ENCODE measurements around the gene NDUFS7.

NDUFS7 gene

GRCh38 chr19:1401138-1401888 lies 17.6 kb downstream of the NDUFS7 start, which contains the start of gene GAMT:
TSS of gene GAMT (minus strand) at chr19:1401542. CDS start at chr19:1401476, 66 bp downstream.
- DNase-seq (ENCODE audit: low read depth), result no peak

GRCh38 chr19:1401889-1402217 lies 18.1 kb downstream of the NDUFS7 start:
- DNase-seq (ENCODE audit: low read depth), result no peak

GRCh38 chr19:1402411-1403070 lies 18.8 kb downstream of the NDUFS7 start:
- no peak for DNase-seq (ENCODE audit: low read depth)

- DNase-seq (ENCODE audit: low read depth), result peak; percentile 96
Measured at GRCh38 chr19:1406774-1407527, 23.2 kb downstream of the NDUFS7 start.

GRCh38 chr19:1407528-1408299 lies 24.0 kb downstream of the NDUFS7 start, which contains the start of gene DAZAP1:
TSS of gene DAZAP1 (plus strand) at chr19:1407586. CDS start at chr19:1407774, 188 bp downstream.
- no peak for DNase-seq (ENCODE audit: low read depth)

- DNase-seq (ENCODE audit: low read depth), result no peak
Measured at GRCh38 chr19:1408300-1409203, 24.8 kb downstream of the NDUFS7 start.

GRCh38 chr19:1409204-1410005 lies 25.7 kb downstream of the NDUFS7 start:
- no peak for DNase-seq (ENCODE audit: low read depth)

- DNase-seq (ENCODE audit: low read depth), result no peak
Measured at GRCh38 chr19:1410136-1410786, 26.6 kb downstream of the NDUFS7 start.

GRCh38 chr19:1410789-1411188 lies 27.1 kb downstream of the NDUFS7 start:
- no peak for DNase-seq (ENCODE audit: low read depth)

GRCh38 chr19:1411255-1412191 lies 27.8 kb downstream of the NDUFS7 start:
- no peak for DNase-seq (ENCODE audit: low read depth)

- no peak for DNase-seq (ENCODE audit: low read depth)
Measured at GRCh38 chr19:1412323-1412923, 28.7 kb downstream of the NDUFS7 start.

GRCh38 chr19:1412995-1413800 lies 29.5 kb downstream of the NDUFS7 start:
- no peak for DNase-seq (ENCODE audit: low read depth)

- DNase-seq (ENCODE audit: low read depth), result no peak
Measured at GRCh38 chr19:1416014-1416841, 32.5 kb downstream of the NDUFS7 start.

GRCh38 chr19:1417145-1417544 lies 33.4 kb downstream of the NDUFS7 start:
- DNase-seq (ENCODE audit: low read depth), result no peak

- no peak for DNase-seq (ENCODE audit: low read depth)
Measured at GRCh38 chr19:1417681-1418495, 34.2 kb downstream of the NDUFS7 start.

GRCh38 chr19:1418496-1418775 lies 34.7 kb downstream of the NDUFS7 start:
- no peak for DNase-seq (ENCODE audit: low read depth)
